Measurements from ENCODE around the gene BIN2.
"Not testable (repeated sequence)": the region's sequence is repeated elsewhere in the genome, so short reads cannot be mapped to it uniquely, and the experiment has no call there.

Gene BIN2

GRCh38 chr12:51345681-51346080, 21.7 kb upstream of the BIN2 start:
- no peak for DNase-seq

- no peak for DNase-seq
These were observed 19.2 kb upstream of the BIN2 start for GRCh38 chr12:51343201-51343600.

GRCh38 chr12:51342416-51342815, 18.4 kb upstream of the BIN2 start:
- DNase-seq = no peak

DNA sequence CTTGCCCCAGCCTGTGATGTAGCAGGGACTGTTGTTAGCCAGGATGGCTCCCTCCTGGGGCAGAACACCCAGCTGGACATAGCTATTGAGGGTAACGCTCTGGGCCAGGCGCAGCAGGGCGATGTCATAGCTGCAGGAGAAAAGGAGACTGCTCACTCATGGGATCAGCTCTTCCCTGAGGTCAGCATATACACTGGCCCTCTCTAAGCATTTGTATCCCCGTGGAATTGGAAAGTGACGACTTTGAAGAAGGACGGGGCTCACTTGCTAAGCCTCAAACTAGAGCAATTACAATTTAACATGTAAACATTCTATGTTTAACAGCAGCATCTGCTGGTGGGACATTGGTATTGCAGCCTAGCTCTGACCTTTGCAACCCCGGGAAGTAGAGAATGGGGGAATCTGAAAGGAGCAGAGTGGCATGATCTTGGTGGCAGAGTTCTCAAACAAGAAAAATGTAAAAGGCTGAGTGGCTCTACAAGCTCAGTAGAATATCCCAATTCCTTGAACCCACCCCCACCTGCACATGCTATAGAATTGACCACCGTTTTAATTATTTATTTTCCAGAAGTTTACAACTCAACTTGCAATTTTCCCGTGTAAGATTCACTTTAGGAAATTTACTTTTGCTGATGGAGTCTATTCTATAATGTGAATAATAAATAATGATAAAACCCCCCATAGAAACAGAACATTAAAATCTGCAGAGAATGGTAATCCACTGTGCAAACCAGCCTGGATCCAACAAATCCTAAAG, 17.5 kb upstream of the BIN2 start:
- DNase-seq = peak; percentile 42 to 81 (median 59)

DNA sequence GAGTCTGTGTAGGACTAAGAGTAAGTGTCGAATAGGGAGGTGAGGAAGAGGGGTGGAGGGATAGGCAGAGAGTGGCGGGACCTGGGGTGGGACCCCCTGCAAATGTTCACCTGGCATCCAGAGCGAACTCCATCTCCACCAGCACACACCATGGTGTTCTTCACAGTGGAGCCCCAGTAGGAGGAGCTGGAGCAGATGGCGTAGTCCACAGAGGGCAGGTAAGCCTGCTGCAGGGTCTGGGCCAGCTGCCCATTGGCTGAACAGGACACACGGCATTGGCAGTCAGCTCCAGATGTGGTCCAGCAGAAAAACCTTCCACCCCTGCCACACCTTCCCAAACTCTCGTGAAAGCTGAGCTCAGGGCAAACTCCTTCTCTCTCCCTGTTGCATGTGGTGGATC, 15.8 kb upstream of the BIN2 start:
- no peak for DNase-seq

DNA sequence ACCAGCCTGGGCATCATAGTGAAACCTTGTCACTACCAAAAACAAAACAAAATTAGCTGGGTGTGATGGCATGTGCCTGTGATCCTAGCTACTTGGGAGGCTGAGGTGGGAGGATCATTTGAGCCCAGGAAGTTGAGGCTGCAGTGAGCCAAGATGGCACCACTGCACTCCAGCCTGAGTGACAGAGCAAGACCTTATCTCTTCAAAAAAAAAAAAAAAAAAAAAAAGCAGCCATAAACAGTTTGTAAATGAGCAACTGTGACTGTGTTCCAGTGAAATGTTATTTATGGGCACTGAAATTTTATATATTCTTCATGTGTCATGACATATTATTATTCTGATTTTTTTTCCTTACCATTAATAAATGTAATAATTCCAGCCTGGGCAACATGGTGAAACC, 13.4 kb upstream of the BIN2 start:
- DNase-seq = not testable (repeated sequence)

DNA sequence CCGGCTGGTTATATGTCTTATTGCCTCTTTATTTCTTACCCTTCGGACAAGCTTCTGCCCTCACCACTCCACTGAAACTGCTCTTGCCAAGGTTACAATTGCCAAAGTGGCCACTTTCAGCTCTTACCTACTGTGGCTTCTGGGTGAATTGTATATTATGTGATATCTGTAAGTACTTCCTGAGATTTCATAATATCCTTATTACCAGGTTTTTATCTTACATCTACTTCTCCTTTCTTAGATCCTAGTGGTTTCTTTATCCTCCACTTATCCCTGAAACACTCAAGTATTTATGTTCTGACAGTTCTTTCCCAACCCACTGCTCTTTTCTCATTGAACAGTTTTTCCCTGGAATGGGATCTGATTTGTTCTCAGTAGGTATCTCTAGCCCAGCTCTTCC, 12.0 kb upstream of the BIN2 start:
- no peak for DNase-seq

DNA sequence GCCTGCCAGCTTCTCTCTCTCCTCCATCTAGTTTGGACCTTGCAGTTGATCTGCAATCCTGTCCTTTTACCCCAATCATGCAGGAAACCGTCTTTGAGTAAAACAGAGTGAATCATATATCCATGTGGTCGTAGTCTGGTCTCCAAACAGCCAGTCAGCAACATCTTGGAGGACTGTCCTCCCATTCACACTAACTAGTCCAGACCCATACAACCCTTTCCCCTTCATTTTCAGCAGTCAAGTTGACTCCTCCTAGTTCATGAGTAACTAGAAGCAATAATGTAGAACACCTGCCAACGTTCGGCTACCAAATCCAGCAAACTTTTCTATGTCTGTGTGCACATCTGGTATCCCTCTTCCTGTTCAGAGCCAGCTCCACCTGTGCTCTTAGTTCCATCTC, 10.8 kb upstream of the BIN2 start:
- no peak for DNase-seq

DNA sequence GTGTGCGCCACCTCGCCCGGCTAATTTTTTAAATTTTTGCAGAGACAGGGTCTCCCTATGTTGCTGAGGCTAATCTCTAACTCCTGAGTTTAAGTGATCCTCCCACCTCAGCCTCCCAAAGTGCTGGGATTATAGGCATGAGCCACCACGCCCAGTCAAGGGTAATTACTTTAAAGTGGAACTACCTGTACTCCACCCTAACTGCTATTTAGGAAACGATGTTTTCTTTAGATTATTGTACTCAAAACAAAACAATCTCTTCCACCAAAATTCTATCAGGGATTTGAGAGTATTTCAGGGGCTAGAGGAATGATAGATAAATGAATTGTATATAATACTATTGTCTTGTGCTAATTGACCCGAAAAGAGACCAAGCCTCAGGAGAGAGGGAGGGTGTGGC, 9.6 kb upstream of the BIN2 start:
- DNase-seq = no peak

- no peak for DNase-seq
These were observed 6.2 kb upstream of the BIN2 start for GRCh38 chr12:51330186-51330585.

GRCh38 chr12:51329742-51330141, 5.8 kb upstream of the BIN2 start:
- peak in 3 of 6 experiments; percentile 11 to 47 (median 43) for DNase-seq

DNA sequence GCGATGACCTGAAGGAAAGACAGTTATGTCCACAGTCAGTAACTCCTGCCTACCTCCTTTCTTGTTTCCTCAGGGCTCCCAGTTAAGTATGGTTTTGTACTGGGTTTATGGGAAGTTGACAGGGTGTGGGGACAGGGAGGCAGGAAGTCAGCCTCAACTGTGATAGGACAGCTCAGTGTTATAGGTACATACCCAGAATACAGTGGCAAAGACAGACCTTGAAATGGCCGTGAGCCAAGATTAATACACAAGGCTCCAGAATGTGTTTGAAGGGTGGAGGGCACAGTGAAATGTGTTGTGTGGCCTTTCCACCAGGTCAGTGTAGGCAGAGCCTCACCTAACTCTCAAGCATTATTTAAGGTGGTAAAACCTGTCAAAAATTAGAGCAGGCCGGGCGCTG, 4.6 kb upstream of the BIN2 start:
- no peak for DNase-seq

- peak in 1 of 6 experiments; percentile 16 for DNase-seq
These were observed 2.9 kb upstream of the BIN2 start for GRCh38 chr12:51326698-51327439.

- no peak for DNase-seq
These were observed 979 bp upstream of the BIN2 start for GRCh38 chr12:51324953-51325352.

DNA sequence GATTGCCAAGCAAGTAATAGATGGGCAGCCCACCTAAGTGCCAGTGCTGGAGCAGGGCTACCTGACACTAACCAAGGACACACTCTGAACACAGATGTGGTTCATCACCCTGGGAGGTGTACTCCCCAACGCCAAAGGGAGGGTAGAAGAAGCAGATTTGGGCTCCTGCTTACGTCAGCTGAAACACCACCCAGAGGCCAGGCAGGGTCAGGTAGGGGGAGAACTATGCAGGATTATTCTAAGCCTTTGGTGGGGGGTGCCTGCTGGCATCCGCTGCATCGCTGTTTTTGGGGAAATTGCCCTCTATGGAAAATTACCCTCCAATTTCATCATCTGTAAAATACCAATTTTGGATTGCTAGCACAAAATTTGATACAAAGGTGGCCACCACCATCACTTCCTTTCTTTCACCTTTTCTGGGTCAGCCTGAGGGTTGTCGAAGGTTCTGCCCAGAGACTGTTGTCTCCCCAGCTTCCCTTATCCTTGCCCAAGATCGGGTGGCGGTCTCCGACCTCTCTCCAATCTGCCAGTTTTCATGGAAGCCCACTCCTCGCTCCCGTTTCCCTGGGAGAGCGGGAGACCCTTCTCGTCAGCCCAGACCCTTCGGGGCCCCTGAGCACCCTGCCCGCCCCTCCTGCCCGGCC, 535 bp downstream of the BIN2 start:
- DNase-seq = peak; percentile 34 to 67 (median 56)

- no peak for DNase-seq
These were observed 1.5 kb downstream of the BIN2 start for GRCh38 chr12:51322452-51322851.

- DNase-seq = no peak
These were observed 2.1 kb downstream of the BIN2 start for GRCh38 chr12:51321882-51322281.

GRCh38 chr12:51320695-51321320, 3.2 kb downstream of the BIN2 start:
- peak in 1 of 6 experiments; percentile 45 for DNase-seq

GRCh38 chr12:51320311-51320694, 3.7 kb downstream of the BIN2 start:
- no peak for DNase-seq

DNA sequence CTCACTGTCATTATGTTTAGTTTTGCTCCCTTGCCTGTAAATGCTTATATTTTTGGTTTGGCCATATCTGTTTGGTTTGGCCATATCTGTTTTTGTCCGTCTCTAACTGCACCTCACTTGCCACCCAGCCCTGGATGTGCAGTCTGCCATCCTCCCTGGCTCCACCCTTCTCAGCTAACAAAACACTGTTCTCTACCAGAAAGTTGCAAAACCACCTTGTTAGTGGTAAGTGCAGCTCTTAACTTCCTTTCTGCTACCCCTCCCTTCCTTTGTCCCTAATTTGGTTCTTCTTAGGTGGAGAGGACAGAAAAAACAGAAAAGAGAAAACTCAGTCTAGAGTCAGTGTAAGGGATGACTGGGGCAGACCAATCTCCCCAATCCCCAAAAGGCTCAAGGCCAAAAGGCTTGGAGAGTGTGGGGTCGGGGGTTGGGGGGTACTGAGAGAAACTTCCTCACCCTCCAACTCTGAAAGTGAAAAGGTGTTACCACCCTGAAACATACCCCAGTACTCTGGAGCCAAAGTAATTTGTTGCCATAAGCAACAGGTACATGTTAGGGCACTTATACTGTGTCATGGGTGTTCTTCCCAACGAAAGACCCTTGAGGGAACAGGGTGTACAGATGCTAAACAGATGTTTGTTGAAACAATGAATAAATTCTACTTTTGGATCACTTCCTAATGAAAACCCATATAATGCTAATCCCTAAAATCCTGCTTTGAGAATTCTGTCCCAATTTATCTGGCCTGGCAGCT, 5.0 kb downstream of the BIN2 start:
- peak; percentile 11 to 76 (median 44) for DNase-seq

DNA sequence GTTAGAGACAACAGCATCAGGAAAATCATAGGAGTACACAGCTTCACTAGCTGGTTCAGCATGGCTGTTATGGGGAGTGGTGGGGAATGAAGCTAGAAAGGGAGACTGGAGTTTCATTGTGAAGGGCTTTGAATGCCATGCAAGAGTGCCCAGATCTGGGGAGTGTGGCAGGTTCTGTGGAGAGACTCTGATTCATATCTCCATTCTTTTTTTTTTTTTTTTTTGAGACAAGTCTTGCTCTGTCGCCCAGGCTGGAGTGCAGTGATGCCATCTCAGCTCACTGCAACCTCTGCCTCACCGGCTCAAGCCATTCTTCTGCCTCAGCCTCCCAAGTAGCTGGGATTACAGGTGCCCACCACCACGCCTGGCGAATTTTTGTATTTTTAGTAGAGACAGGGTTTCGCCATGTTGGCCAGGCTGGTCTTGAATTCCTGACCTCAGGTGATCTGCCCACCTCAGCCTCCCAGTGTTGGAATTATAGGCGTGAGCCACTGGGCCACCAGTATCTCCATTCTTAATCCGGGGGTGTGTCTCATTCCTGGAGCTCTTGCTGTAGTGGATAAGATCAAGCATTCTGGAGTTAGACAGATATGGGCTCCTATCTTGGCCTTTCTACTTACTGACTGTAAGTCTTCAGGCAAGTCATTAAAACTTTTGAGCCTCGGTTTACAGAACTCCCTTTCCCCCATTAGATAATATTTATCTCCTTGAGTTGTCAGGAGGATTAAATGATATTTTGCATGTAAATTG, 5.7 kb downstream of the BIN2 start:
- peak in 1 of 6 experiments; percentile 26 for DNase-seq

GRCh38 chr12:51311389-51311788, 12.6 kb downstream of the BIN2 start:
- no peak for DNase-seq

All from stimulated activated naive CD4-positive, alpha-beta T cell (primary cell).